ENCODE measurements around the gene SPCS2.
"Not testable (repeated sequence)": the region's sequence is repeated elsewhere in the genome, so short reads cannot be mapped to it uniquely, and the experiment has no call there.

SPCS2 gene

DNA sequence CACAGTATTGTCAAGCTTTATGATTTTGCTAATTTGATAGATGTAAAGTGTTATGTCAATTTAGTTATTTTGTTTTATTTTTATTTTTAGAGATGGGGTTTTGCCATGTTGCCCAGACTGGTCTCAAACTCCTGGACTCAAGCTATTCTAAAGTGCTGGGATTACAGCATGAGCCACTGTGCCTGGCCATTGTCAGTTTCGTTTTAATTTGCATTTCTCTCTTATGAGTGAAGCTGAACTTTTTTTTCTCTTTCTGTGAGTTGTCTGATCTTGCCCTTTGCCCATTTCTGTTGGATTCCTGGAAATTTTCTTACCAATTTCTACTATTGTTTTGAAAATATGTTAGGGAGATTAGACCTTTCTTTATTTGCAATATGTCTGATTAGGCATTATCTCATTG lies 55.1 kb downstream of the SPCS2 start:
- DNase-seq: no peak

DNA sequence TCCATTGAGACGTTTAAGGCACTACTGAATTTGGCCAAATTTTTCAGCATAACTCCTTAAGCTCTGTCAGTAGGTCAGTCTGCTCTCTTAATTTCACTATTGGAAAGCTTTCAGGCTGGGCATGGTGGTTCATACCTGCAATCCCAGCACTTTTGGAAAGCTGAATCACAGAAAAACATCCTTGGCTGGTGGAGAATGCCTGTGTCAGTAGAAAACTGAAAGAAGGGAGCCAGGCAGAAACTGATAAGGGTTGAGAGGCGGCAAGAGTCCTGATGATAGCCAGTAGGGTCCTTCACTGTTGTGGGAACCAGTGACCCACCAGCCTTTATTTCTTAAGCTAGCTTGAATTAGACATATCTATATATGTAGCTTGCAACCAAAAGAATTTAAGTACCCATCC lies 62.3 kb downstream of the SPCS2 start:
- DNase-seq: no peak

DNA sequence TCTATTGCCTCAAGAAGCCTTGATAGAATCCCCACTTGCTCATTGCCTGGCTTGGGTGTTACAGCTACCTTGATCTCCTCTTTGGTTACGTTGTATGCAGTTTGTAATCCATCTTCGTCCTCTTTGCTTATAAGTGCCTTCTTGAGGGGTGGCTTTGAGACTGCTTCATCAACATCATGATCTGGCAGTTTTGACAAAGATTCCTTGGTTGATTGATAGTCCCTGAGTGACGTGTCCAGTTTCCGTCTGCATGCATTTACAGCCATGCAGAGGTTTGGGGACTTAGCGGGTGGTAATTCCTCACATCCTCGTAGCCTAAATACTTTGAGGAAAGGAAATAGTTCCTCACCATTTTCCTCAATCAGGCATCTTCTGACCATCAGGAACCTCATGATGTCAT lies 62.8 kb downstream of the SPCS2 start:
- no peak for DNase-seq

DNA sequence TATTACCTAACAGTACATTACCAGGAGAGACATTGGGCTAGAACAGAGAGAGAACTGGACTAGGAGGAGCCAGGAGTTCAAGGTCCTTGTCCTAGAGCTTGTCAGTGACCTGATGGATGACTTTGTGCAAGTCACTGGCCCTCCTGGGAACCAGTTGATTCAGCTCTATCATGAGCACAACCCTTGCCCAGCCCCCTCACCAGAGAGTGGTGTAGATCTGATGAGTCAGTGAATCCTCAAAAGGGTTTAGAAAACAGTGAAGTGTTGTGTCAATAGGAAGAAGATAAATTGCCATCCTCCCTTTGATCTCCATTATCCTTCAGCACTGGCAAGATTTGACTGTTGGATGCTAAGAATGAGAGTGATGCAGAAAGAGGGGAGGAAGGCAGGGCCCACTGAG lies 64.0 kb downstream of the SPCS2 start:
- no peak for DNase-seq

DNA sequence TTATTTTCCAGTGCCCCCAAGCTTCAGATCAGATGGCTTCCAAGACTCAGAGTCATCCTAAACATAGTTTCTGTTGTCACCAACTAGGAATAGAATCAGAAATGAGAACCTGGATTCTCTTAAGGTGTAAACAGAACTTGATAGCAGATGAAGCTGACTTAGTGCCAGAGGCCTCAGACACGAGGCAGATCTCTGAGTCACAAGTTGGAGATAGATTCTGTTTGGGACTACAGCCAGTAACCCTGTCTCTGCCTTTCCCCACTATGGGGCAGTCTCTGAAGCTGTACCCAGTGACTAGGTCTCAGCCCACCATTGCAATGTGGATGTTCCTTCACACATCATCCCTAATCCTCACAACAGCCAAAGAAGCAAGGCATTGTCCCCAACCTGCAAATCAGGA lies 65.1 kb downstream of the SPCS2 start:
- DNase-seq: no peak

DNA sequence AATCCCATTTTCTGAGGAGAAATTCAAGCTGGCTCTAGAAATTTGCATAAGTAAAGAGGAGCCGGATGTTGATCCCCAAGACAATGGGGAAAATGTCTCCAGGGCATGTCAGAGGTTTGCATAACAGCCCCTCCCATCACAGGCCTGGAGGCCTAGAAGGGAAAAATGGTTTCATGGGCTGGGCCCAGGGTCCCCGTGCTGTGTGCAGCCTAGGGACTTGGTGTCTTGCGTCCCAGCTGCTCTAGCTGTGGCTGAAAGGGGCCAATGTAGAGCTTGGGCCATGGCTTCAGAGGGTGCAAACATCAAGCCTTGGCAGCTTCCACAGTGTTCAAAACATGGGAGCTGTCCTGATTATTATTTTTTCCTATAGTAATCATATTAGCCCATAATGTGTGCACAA lies 70.1 kb downstream of the SPCS2 start:
- DNase-seq: not testable (repeated sequence)

DNA sequence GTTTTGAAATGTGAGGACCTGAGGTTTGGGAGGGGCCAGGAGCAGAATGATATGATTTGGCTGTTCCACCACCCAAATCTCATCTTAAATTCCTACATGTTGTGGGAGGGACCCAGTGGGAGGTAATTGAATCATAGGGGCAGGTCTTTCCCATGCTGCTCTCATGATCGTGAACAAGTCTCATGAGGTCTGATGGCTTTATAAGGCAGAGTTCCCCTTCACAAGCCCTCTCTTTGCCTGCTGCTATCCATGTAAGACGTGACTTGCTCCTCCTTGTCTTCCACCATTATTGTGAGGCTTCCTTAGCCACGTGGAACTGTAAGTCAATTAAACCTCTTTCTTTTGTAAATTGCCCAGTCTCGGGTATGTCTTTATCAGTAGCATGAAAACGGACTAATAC lies 71.3 kb downstream of the SPCS2 start:
- not testable (repeated sequence) for DNase-seq

DNA sequence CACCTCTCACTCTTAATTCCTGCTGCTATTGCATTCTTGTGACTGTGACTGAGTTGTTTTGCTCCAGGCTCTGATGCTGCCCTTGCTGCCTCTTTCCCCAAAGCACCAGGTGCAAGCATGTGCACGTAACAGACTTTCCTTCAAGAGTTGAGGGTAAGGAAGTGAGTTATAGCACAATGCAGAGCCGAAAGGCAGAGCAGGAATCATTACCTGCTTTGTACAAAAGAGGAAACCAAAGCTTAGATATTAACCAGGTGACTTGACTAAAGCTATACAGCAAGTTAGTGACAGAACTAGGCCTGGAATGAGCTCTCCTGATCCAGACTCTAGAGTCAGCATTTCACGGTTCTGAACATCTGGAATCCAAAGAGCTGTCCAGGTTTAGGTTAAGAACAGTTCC lies 73.2 kb downstream of the SPCS2 start:
- no peak for DNase-seq

DNA sequence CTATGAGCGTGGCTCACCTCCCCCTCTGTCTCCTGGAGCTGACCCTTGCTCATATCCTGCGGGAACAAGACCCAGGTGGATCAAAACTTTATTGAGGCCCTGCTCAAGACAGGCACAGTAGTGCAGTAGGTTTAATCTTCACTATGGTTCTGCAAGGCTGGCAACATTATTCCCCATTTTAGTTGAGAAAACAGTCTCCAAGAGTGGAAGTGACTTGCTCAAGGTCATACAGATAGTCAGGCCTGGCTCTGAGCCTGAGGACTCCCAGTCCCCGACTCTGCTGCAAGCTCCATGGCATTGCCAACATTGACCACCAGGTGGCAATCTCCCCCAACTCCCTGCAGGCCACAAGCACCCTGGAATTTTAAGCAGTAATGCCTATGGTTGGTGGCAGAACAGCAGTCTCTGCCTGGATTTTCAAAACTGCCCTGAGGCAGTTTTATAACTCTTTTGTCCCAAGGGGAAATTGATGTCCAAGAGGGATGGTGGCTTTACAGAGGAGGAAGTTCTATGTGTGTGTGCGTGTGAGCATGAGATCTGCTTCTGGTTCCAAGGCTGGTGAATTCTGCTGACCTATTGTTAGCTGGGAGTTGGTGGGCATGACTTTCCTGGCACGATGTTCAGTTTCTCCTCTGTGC lies 73.8 kb downstream of the SPCS2 start:
- DNase-seq: peak; percentile 70 to 73

DNA sequence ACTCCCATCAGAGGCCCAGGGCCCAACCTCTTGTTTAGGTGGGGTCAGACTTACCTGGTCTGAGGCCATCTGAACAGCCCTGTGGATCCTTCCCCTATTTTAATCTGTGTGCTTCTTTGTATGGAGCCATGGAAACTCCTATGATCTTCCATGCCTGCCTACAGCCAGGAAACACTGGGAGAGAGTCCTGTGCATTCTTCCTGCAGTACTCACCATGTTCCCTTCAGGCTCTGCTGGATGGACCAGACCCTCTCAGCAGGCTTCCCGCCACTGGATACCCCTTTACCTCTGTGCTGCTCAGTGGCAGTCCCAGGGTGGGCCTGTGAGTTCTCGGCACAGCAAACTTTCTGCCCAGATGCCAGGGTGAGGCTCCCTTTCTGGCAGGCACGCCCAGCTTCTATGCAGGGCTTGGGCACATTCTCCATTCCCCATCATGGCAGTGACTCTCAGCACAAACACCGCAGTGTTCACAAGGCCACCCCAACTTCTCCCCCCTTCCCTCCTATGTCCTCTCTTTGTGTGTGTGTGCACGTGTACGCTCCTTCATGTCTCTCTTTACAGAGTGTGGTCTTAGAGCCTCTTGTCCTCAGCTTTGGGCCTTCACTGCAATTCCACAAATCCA lies 74.5 kb downstream of the SPCS2 start:
- DNase-seq: no peak

DNA sequence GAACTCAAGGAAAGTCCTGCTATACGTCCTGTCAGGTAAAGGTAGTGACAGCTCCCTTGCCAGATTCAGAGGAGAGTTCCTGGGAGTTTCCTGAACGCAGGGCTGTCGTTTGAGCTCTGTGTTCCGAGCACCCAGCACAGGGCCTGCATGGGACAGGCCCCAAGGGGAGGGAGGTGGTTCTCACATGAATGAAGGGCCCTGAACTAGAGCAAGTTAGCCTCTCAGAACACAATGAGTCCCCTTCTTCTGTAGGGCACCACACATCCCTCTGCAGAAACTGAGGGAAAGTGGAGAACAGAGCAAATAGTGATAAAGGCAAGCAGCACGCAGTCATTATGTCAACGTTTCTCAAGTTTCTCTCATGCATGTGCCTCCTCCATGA lies 75.0 kb downstream of the SPCS2 start:
- no peak for DNase-seq

DNA sequence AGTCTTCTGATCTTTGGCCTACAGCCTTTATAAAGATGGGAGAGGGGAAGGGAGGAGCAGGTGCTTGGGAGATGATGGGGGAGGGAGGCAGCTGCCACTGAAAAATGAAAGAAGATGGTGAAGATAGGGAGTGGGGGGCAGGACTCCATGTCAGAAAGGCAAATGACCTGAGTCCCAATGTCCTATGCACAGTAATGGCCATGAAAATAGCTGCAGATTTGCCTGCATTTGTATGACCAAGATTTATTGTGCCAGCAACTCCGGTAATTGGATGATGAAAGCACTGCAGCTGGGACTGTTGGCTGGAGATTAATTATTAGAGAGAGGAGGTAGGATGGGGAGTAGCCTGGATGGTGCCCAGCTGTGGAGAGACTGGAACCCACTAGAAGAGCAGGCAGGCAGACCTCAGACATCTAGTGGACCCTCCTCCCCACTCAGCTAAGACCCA lies 75.7 kb downstream of the SPCS2 start:
- no peak for DNase-seq

DNA sequence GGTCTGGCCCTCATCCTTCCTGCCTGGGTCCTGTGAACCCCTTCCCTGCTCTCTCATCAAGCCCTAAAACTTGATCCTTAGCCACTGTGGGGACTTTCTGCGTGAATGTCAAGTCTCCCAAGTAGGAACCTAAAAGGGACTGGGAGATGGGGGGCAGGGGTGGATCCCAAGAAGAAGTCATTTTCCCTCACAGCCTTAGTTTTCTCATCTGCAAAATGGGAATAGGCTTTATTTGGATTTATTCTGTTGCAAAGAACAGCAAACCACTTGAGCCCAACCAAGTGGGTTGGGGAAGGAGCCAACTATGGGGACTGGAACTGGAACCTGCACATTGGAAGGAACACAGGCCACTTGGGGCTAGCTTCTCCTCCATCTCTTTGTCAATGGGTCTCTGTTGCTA lies 76.5 kb downstream of the SPCS2 start:
- DNase-seq: no peak

DNA sequence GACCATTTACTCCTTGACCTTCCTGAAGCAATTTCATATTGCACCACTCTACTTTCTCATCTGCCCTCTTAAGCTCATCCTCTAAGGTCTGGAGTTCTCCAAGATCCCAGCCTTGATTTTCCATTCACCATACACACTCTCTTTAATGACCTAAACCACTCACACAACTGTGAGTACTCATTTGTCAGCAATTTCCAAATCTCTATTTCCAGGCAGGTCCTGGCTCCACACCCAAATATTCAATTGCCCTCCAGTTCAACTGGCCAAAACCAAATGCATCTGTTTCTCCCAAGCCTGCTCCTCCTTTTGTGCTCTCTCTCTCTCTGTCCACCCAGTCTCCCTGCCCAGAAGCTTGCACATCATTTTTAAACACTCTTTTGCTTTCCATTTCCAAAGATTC lies 79.3 kb downstream of the SPCS2 start:
- DNase-seq: no peak
